Measurements from ENCODE around the gene DCLK1. TPM values are rescaled to one million over a fixed set of nuclear protein-coding genes. Genes with fewer than 3 reads are reported as not detected.

The DCLK1 gene
- total and polyA plus RNA-seq, 10 donors: 2.0 to 22.1 (median 11.7) TPM

DNA sequence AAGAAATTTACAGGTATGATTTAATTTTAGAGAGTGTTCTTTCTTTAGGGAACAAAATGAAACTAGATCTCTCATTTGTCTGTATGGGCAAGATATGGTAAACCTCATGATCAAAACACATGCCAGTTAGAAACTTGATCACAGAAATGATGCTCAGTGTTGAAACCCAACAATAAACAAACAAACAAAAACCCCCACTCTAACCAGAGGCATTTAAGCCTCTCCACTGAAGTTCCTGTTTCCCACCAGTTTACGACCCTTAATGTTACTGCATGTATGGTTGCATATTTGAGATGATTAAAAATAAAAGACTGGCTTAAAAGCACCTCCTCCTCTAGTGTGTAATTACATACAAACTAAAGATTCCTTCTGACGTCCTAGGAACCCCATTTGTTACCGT lies 361.4 kb downstream of the DCLK1 start:
- Histone ChIP-seq H3K27ac (no peak overlapping the region), H3K36me3 (no peaks in the 10 kb centered on the region), H3K27me3 (replicated peaks in 1 of 7) (no peaks in the 10 kb centered on the region), H3K9me3 (no peaks in the 10 kb centered on the region), H3K4me3 (no peak overlapping the region), H3K4me1 (no peaks in the 10 kb centered on the region)
- intact Hi-C loops (cut with DNase I; ENCODE audit: low total_unique reads): no loop called here
- DNase-seq: no peak
- WGBS, 5 donors: 61 to 74% (median 71%) methylated on average over 3 of the region's 3 CpGs
- TF ChIP-seq POLR2AphosphoS5 (IDR thresholded peaks at IDR 0.05) (no peak), POLR2A (IDR thresholded peaks at IDR 0.05) (no peak)
- TF ChIP-seq, protein P1, sequence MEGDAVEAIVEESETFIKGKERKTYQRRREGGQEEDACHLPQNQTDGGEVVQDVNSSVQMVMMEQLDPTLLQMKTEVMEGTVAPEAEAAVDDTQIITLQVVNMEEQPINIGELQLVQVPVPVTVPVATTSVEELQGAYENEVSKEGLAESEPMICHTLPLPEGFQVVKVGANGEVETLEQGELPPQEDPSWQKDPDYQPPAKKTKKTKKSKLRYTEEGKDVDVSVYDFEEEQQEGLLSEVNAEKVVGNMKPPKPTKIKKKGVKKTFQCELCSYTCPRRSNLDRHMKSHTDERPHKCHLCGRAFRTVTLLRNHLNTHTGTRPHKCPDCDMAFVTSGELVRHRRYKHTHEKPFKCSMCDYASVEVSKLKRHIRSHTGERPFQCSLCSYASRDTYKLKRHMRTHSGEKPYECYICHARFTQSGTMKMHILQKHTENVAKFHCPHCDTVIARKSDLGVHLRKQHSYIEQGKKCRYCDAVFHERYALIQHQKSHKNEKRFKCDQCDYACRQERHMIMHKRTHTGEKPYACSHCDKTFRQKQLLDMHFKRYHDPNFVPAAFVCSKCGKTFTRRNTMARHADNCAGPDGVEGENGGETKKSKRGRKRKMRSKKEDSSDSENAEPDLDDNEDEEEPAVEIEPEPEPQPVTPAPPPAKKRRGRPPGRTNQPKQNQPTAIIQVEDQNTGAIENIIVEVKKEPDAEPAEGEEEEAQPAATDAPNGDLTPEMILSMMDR (IDR thresholded peaks at IDR 0.05 in 8 of 11, conservative IDR thresholded peaks at IDR 0.05 in 3 of 11): no peak

- no peaks in the 10 kb centered on the region for H3K36me3 ChIP-seq
- H3K27ac ChIP-seq: no peak overlapping the region
- no peaks in the 10 kb centered on the region for H3K4me1 ChIP-seq
- no peaks in the 10 kb centered on the region for H3K27me3 ChIP-seq (replicated peaks in 1 of 7)
- intact Hi-C loops (cut with DNase I; ENCODE audit: low total_unique reads): no loop called here
- H3K4me3 ChIP-seq: no peak overlapping the region
- no peak for DNase-seq
- TF ChIP-seq, protein P1 (IDR thresholded peaks at IDR 0.05 in 8 of 11, conservative IDR thresholded peaks at IDR 0.05 in 3 of 11): no peak
- no peak for TF ChIP-seq POLR2A (IDR thresholded peaks at IDR 0.05)
- TF ChIP-seq POLR2AphosphoS5 (IDR thresholded peaks at IDR 0.05): no peak
- WGBS, 5 donors: 82 to 91% (median 85%) methylated on average over 4 of the region's 4 CpGs
- no peaks in the 10 kb centered on the region for H3K9me3 ChIP-seq
Observed at GRCh38 chr13:35768551-35768950, 362.6 kb downstream of the DCLK1 start.

DNA sequence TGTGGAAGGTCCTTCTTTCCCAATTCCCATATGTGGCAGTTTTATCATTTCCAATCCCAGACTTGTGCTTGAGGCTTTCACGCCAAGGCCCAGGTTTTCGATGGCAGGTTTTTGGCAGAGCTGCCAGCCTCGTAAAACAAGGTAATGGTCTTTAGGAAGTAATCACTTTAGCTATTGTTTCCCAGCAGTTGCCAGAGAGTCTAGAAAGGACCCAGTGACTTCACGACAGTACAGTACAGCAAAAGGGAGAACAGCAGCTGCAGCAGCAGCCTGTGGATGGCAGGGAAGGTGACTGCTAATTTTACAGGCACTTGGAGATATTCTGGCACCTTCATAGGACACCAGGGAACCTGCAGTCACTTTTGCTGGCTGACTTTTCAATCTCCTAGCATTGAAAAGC lies 363.1 kb downstream of the DCLK1 start:
- no peaks in the 10 kb centered on the region for H3K27me3 ChIP-seq (replicated peaks in 1 of 7)
- no peak for DNase-seq
- H3K36me3 ChIP-seq: no peaks in the 10 kb centered on the region
- 64 to 80% (median 67%) methylated on average over 4 of the region's 4 CpGs for WGBS, 5 donors
- TF ChIP-seq POLR2A (IDR thresholded peaks at IDR 0.05) (no peak), POLR2AphosphoS5 (IDR thresholded peaks at IDR 0.05) (no peak)
- TF ChIP-seq, protein P1 (IDR thresholded peaks at IDR 0.05 in 8 of 11, conservative IDR thresholded peaks at IDR 0.05 in 3 of 11): no peak
- intact Hi-C loops (cut with DNase I; ENCODE audit: low total_unique reads): no loop called here
- H3K4me1 ChIP-seq: no peaks in the 10 kb centered on the region
- no peaks in the 10 kb centered on the region for H3K9me3 ChIP-seq
- no peak overlapping the region for H3K4me3 ChIP-seq
- no peak overlapping the region for H3K27ac ChIP-seq

GRCh38 chr13:35767256-35767976 lies 363.8 kb downstream of the DCLK1 start:
- H3K4me1 ChIP-seq: no peaks in the 10 kb centered on the region
- H3K4me3 ChIP-seq: no peak overlapping the region
- TF ChIP-seq POLR2A (IDR thresholded peaks at IDR 0.05) (no peak), POLR2AphosphoS5 (IDR thresholded peaks at IDR 0.05) (no peak)
- TF ChIP-seq, protein P1 (IDR thresholded peaks at IDR 0.05 in 8 of 11, conservative IDR thresholded peaks at IDR 0.05 in 3 of 11): no peak
- intact Hi-C loops (cut with DNase I; ENCODE audit: low total_unique reads): no loop called here
- no peaks in the 10 kb centered on the region for H3K27me3 ChIP-seq (replicated peaks in 1 of 7)
- 65 to 79% (median 76%) methylated on average over 6 of the region's 6 CpGs for WGBS, 5 donors
- H3K9me3 ChIP-seq: no peaks in the 10 kb centered on the region
- no peaks in the 10 kb centered on the region for H3K36me3 ChIP-seq
- no peak overlapping the region for H3K27ac ChIP-seq
- no peak for DNase-seq

Data from spleen (tissue), 11 donors.